ENCODE measurements around the gene XKR3.
"Not testable (repeated sequence)": the region's sequence is repeated elsewhere in the genome, so short reads cannot be mapped to it uniquely, and the experiment has no call there.

Gene XKR3

DNA sequence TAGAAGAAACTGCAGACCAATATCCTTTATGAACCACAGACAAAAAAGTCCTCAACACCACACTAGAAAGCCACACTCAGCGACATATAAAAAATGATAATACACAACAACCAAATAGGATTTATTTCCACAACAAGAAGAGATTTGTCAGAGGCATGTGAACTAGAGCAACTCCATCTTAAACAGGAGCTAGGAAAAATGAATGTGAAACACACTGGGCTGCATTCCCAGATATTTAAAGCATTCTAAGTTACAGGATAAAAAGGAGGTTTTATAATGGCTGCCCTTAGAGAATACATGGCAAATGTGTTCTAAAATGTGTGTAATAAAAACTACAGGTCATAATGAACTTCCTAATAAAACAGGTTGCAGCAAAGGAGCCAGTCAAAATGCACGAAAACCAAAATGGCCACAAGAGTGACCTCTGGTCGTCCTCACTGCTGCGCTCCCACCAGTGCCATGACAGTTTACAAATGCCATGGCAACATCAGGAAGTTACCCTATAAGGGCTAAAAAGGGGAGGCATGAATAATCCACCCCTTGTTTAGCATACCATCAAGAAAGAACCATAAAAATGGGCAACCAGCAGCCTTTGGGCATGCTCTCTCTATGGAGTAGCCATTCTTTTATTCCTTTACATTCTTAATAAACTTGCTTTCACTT is 21.8 kb downstream of the XKR3 start:
- DNase-seq: no peak

- no peak for DNase-seq
These were observed 23.6 kb downstream of the XKR3 start for GRCh38 chr22:16801571-16801970.

DNA sequence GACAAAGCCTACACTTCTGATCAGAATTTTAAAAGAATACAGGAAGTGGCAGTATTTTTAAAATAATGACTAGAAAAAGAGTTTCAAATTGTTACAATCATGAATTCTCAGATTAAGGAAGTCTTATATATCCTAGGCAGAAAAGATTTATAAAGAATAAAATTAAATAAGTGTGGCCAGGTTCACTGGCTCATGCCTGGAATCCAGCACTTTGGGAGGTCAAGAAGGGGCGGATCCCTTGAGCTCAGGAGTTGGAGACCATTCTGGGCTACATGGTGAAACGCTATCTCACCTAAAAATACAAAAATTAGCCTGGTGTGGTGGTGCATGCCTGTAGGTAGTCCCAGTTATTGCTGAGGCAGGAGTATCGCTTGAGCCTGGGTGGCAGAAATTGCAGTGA is 24.1 kb downstream of the XKR3 start:
- DNase-seq: no peak

DNA sequence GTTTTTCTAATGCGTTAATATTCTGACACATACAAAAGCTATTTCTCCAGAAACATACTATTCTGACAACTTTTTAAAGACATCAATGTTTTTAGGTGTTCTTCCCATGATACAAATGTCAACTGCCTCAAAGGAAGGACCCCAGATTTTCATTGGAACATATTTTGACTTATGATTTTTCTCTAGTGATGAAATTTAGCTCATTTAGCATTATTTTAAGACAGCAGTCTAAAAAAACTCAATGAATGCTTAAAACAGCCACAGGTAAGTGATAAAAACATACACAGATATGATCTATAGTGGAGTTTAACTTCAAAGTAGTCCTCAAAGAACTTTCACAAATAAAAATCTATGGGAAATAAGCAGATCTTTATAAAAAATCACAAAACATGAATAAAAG is 24.9 kb downstream of the XKR3 start:
- no peak for DNase-seq

- DNase-seq: not testable (repeated sequence)
These were observed 29.7 kb downstream of the XKR3 start for GRCh38 chr22:16795504-16795903.

GRCh38 chr22:16793831-16794230 is 31.4 kb downstream of the XKR3 start:
- no peak for DNase-seq

DNA sequence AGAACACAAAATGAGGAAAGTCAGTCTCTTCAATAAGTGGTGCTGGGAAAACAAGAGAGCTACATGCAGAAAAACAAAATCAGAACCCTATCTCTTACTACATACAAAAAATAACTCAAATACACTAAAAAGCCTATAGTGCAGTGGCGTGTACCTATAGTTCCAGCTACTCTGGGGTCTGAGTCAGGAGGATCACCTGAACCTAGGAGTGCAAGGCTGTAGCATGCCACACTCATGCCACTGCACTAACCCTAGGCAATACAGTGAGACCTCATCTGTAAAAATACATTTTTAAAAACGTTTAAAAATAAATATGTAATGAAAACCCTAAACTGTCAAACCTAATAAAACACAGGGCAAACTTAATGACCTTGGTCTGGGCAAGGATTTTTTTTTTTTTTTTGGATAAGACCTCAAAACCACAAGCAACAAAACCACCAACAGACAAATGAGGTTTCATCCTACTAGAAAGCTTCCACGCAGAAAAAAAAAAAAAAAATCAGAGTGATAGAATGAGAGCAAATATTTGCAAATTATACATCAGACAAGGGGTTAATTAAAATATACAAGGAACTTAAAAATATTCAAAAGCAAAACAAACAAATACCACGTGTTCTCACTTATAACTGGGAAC is 35.2 kb downstream of the XKR3 start:
- DNase-seq: no peak

DNA sequence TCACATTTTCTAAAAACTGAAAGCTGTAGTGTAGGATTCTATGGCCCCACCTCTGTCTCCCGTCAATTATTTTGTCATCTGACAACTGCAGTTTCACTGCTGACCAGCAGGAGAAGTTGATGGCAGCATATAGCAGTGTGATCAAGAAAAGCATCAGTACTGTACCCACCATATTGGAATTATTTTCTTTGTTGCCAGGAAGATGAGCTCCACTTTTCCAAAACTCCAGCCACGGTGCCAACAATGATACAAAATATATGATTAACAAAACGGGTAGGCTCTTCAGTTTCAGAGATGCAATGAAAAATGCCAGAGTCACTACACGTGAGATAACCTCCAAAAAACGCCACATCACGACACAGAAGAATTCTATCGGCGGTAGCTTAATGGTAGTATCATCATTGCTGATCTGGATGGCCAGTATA is 41.3 kb downstream of the XKR3 start:
- DNase-seq: peak in 1 of 3 experiments; percentile 1

- DNase-seq: no peak
These were observed 41.8 kb downstream of the XKR3 start for GRCh38 chr22:16783453-16783852.

GRCh38 chr22:16781764-16782329 is 43.4 kb downstream of the XKR3 start:
- no peak for DNase-seq

DNA sequence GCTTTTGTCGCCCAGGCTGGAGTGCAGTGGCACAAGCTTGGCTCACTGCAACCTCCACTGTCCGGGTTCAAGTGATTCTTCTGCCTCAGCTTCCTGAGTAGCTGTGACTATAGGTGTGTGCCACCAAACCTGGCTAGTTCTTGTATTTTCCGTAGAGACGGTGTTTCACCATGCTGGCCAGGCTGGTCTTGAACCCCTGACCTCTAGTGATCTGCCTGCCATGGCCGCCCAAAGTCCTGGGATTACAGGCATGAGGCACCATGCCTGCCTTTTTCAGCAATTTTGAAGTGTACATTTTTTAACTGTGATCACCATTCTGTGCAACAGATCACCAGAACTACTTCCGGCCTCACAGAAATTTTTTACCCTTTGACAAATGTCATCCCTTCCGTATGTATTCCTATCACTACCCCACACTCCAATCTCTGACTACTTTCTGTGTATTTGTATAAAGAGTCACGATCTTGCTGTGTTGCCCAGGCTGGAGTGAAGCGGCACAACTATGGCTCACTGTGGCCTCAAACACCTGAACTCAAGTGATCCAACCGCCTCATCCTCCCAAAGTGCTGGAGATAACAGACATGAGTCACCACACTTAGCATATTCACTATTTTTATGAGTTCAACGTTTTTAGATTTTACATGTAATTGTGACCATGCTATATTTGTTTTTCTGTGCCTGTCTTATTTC is 44.0 kb downstream of the XKR3 start:
- DNase-seq: no peak

- DNase-seq: no peak
These were observed 47.8 kb downstream of the XKR3 start for GRCh38 chr22:16777284-16777924.

DNA sequence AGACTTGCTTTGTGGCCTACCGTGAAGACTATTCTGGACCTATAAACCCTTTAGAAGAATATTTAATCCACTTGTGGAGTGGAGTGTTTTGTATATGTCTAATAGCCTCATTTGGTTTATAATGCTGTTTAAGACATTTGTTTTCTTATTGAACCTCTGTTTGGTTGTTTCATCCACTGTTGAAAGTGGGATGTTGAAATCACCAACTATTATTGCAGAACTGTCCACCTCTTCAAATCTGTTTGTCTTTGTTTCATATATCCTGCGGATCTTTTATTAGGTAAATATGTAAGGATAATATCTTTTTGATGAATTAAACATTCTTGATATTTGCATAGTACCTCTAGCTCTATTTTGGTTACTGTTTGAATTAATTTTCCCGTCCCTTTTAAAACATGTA is 49.1 kb downstream of the XKR3 start:
- no peak for DNase-seq

- no peak for DNase-seq
These were observed 50.2 kb downstream of the XKR3 start for GRCh38 chr22:16774911-16775500.

DNA sequence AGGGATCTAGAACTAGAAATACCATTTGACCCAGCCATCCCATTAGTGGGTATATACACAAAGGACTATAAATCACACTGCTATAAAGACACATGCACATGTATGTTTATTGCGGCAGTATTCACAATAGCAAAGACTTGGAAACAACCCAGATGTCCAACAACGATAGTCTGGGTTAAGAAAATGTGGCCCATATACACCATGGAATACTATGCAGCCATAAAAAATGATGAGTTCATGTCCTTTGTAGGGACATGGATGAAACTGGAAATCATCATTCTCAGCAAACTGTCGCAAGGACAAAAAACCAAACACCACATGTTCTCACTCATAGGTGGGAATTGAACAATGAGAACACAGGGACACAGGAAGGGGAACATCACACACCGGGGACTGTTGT is 53.6 kb downstream of the XKR3 start:
- DNase-seq: not testable (repeated sequence)

GRCh38 chr22:16767927-16768326 is 57.3 kb downstream of the XKR3 start:
- not testable (repeated sequence) for DNase-seq

DNA sequence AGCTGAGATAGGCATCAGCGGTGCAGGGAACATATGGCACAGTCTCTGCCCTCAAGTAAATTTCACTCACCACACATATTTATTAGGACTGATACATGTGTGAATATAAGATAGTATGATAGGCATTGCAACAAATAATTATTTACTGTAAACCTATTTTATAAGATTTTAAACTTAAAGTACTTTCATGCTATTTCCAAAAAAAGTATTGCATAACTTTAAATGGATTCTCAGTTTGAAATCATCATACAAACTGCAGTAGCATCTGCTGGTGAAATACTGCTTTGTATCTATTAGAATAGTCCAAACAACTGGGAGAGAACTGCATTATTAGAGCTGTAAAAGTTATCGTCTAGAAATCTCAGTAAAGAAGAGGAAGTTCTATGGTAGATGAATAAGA is 63.0 kb downstream of the XKR3 start:
- not testable (repeated sequence) for DNase-seq

GRCh38 chr22:16760416-16760815 is 64.8 kb downstream of the XKR3 start:
- not testable (repeated sequence) for DNase-seq

DNA sequence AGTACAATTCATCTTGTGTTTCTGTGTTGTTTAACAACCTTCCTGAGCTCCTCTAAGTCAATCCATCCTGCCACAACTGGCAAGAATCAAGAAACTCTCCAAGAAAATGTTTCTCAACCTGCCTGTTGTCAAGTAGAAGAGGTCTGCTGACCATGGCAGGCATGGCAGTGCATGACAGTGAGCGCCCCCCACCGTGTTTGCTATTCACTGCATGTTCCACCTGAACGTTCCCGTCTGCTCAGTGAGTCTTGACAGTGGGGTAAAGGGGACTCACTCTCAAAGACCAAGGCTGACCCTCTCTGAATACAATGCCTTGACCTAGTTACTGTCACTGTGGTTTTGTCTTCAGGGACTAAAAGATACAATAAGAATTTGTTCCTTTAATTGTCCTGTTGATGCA is 75.9 kb downstream of the XKR3 start:
- not testable (repeated sequence) for DNase-seq

GRCh38 chr22:16748160-16748929 is 76.9 kb downstream of the XKR3 start:
- DNase-seq: not testable (repeated sequence)

DNA sequence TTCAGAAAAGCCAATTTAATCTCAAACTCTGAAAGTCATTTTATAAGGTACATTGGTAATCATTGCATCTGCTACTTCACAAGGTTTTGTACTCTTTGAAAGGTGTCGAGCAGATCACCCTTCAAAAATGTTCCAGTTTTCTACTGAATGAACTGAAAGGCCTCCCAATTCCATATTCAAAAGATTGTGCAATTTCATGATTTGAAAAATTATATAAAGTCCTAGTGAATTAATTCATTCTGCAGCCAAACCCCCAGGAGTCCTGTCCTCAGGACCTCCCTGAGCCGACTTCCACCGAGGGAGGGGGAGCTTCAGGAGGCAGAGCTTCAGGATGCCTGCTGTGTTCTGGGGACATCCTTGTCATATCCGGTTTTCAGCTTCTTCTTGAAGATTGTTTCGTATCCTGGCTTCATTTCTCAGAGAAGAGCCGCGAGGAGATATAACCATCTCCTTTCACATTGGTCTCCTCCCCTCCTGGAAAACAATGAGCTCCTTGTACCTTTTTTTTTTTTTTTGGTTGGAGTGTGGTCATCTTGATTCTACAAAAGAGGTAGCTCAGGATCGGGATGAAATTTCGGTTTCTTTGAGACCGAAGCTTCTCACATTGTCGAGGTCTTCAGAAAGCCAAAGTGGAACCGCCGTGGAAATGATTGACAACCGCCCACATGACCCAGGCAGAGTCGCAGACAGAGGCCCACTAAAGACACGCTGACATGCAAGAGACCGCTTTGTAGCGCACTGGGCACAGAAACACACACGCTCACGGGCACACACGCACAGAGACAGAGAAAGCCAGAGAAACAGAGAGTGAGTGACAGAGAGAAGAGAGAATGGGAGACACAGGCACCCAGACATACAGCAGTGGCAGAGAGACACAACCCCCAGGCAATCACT is 77.7 kb downstream of the XKR3 start:
- not testable (repeated sequence) for DNase-seq

Measured in NCI-H1417 (cell line).